ENCODE data around the gene SFTPD. TPM values are rescaled to one million over a fixed set of nuclear protein-coding genes. Genes with fewer than 3 reads are reported as not detected.

The SFTPD gene
- total and polyA plus RNA-seq, 2 of the 8 experiments (the other 6 are each of a cell fraction or from before 2014, with no cell fraction given), result 0.21 to 0.54 TPM

DNA sequence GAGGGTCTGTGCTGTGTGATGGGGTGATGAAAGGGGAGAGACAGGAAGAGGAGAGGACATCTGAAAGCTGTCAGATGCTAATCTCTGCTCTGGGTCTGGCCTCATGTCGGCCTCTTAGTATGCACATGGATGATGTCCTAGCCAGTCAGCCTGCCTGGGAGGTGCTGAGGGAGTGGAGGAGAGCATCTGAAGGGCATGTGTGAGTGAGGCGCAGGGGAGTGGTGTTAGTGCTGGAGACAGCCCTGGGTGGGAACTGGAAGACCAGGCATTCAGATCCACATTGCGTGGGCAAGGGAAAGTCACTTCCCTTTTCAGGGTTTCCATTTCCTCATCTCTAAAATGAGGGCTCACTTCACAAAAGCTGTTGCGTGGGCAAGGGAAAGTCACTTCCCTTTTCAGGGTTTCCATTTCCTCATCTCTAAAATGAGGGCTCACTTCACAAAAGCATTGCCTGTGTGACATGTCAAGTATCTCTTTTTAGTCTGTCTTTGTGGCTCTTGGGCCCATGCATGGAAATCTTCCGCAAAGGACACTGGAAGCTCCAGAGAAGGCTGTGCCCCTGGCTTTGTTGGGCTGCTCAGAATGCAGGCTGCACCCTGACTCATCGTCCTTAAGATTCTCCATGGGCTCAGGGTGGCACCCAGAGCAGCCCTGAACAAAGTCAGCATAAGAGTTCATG, 10.0 kb downstream of the SFTPD start:
- Histone ChIP-seq H2BK5ac (ENCODE audit: low read depth, low read length) (no peak overlapping the region), H3K56ac (replicated peaks; ENCODE audit: insufficient read length, low read depth, low read length) (no peak overlapping the region)

More for the DNA sequence above, 10.0 kb downstream of the SFTPD start:
- H3K36me3 ChIP-seq (ENCODE audit: control insufficient read depth in 2 of 4, insufficient read depth in 4 of 4, low read length in 3 of 4), result no peaks in the 10 kb centered on the region
- DNase-seq (ENCODE audit: low read depth in 1 of 2, low spot score in 2 of 2) (no peak), FAIRE-seq (no peak)
- TF ChIP-seq TEAD4 (IDR thresholded peaks at IDR 0.05; ENCODE audit: low read depth, low read length), result no peak
- no peak for TF ChIP-seq GTF2F1 (IDR thresholded peaks at IDR 0.05; ENCODE audit: borderline replicate concordance, low read depth, low read length)
- TF ChIP-seq PHF8 (conservative IDR thresholded peaks at IDR 0.05; ENCODE audit: low read depth, low read length), result no peak
- TF ChIP-seq USF2 (IDR thresholded peaks at IDR 0.05; ENCODE audit: low read length), result no peak
- TF ChIP-seq TBP (IDR thresholded peaks at IDR 0.05; ENCODE audit: low read depth, low read length), result no peak
- TF ChIP-seq CHD1 (IDR thresholded peaks at IDR 0.05; ENCODE audit: low read depth, low read length), result no peak
- TF ChIP-seq CBX8 (IDR thresholded peaks at IDR 0.05; ENCODE audit: borderline replicate concordance, low read depth, low read length), result no peak
- no peak for TF ChIP-seq SRF (IDR thresholded peaks at IDR 0.05; ENCODE audit: low read depth, low read length)
- no peak overlapping the region for H3K23ac ChIP-seq (ENCODE audit: insufficient read length)
- no peaks in the 10 kb centered on the region for H3K9me3 ChIP-seq (ENCODE audit: insufficient read depth in 2 of 2, low read depth in 1 of 2, low read length in 1 of 2)
- no peak overlapping the region for H2AFZ ChIP-seq (ENCODE audit: low read length)
- H4K5ac ChIP-seq (ENCODE audit: insufficient read length, low read depth, low read length), result no peak overlapping the region
- no peak overlapping the region for H3K27ac ChIP-seq (ENCODE audit: low read depth, low read length)
- CTCF ChIA-PET (ENCODE audit: partially characterized antibody), result interaction anchor here (1.2 to 3.7 kb wide), 2 partner anchors 10 to 105 kb away, joined by 3 to 13 read pairs; no protein-coding TSS in a partner anchor
- no peaks in the 10 kb centered on the region for H3K79me2 ChIP-seq (ENCODE audit: control insufficient read depth in 1 of 2, insufficient read depth in 2 of 2, low read length in 2 of 2)
- no peak overlapping the region for H2BK12ac ChIP-seq (ENCODE audit: low read depth, low read length)
- H3K27me3 ChIP-seq (replicated peaks in 1 of 4; ENCODE audit: control insufficient read depth in 3 of 4, extremely low read depth in 1 of 4, insufficient read depth in 3 of 4, low read length in 3 of 4), result no peaks in the 10 kb centered on the region
- no peak overlapping the region for H2BK120ac ChIP-seq (replicated peaks; ENCODE audit: low read depth, low read length)
- H3K4me3 ChIP-seq (ENCODE audit: extremely low read depth in 1 of 4, insufficient read depth in 2 of 4, low read depth in 3 of 4, low read length in 4 of 4), result no peak overlapping the region
- H2BK15ac ChIP-seq (ENCODE audit: low read length), result no peak overlapping the region
- no peaks in the 10 kb centered on the region for H3K79me1 ChIP-seq (ENCODE audit: low read depth, low read length)
- H3K14ac ChIP-seq (ENCODE audit: insufficient read length), result no peak overlapping the region
- no peak overlapping the region for H4K8ac ChIP-seq (ENCODE audit: extremely low read depth, insufficient read depth, low read length)
- no peaks in the 10 kb centered on the region for H3K23me2 ChIP-seq (ENCODE audit: low read depth, low read length)
- H3K4ac ChIP-seq (replicated peaks; ENCODE audit: insufficient read length, low read depth, low read length), result no peak overlapping the region
- no peak overlapping the region for H3K4me2 ChIP-seq (ENCODE audit: insufficient read depth in 1 of 2, low read depth in 2 of 2, low read length in 2 of 2)
- no peak overlapping the region for H3K9ac ChIP-seq (replicated peaks in 1 of 4; ENCODE audit: extremely low read depth in 1 of 4, low read depth in 3 of 4, low read length in 3 of 4)
- no peak overlapping the region for H4K91ac ChIP-seq (replicated peaks; ENCODE audit: insufficient read length, low read length)
- 85% methylated on average over 6 of the region's 6 CpGs; no CpG with 5 or more reads in 1 of the 2 experiments for WGBS, 2 experiments (ENCODE audit: extremely low coverage in 1 of 2, insufficient coverage in 1 of 2, insufficient read length in 1 of 2, insufficient replicate concordance in 2 of 2, low coverage in 1 of 2, low lambda C conversion rate in 2 of 2, missing lambda C conversion rate in 1 of 2)
- no peak overlapping the region for H3K18ac ChIP-seq (ENCODE audit: extremely low read depth, low read length)
- H4K20me1 ChIP-seq (replicated peaks in 1 of 2; ENCODE audit: control insufficient read depth in 1 of 2, insufficient read depth in 2 of 2, low read length in 2 of 2), result no peaks in the 10 kb centered on the region
- H2AK5ac ChIP-seq (ENCODE audit: low read depth, low read length), result no peak overlapping the region
- POLR2A ChIA-PET (ENCODE audit: partially characterized antibody), result no interaction called here
- H3K4me1 ChIP-seq (replicated peaks in 1 of 4; ENCODE audit: control insufficient read depth in 3 of 4, insufficient read depth in 4 of 4, low read length in 3 of 4), result no peaks in the 10 kb centered on the region
- no peak overlapping the region for H2BK20ac ChIP-seq (ENCODE audit: low read length)
